Ureter (tissue), 1 donor: Measurements from ENCODE around the gene KIF2B. TPM values are rescaled to one million over a fixed set of nuclear protein-coding genes. Genes with fewer than 3 reads are reported as not detected.
"Not testable (repeated sequence)": the region's sequence is repeated elsewhere in the genome, so short reads cannot be mapped to it uniquely, and the experiment has no call there.

Source experiments
- DNase-seq: peaks from one replicate; pipeline ENCODE4 v3.0.0-alpha.2; 2020; ENCODE audit warnings: low spot score
- total RNA-seq: library from RNA; stranded (reverse); gene quantifications from one replicate; pipeline ENCODE4 v1.2.4, GENCODE V29; 2023
- donor health status: DM: yes; HTN: yes; CAD: no.

The KIF2B gene
- total RNA-seq, result not detected

- no peak for DNase-seq
These were observed at the start of gene KIF2B for GRCh38 chr17:53822764-53823163. TSS of gene KIF2B (plus strand) at chr17:53822927. CDS start at chr17:53823034, 107 bp downstream.

- no peak for DNase-seq
These were observed 42.4 kb upstream of the KIF2B start for GRCh38 chr17:53780320-53780719.

- no peak for DNase-seq
These were observed 31.2 kb upstream of the KIF2B start for GRCh38 chr17:53791551-53791950.

- no peak for DNase-seq
These were observed 30.3 kb upstream of the KIF2B start for GRCh38 chr17:53792451-53792850.

GRCh38 chr17:53792997-53793396 is 29.7 kb upstream of the KIF2B start:
- no peak for DNase-seq

GRCh38 chr17:53794875-53795274 is 27.9 kb upstream of the KIF2B start:
- DNase-seq, result no peak

- DNase-seq, result no peak
These were observed 26.1 kb upstream of the KIF2B start for GRCh38 chr17:53796642-53797041.

GRCh38 chr17:53797501-53797900 is 25.2 kb upstream of the KIF2B start:
- no peak for DNase-seq

GRCh38 chr17:53804437-53804836 is 18.3 kb upstream of the KIF2B start:
- DNase-seq, result no peak

GRCh38 chr17:53806473-53806872 is 16.3 kb upstream of the KIF2B start:
- DNase-seq, result no peak

- DNase-seq, result no peak
These were observed 15.4 kb upstream of the KIF2B start for GRCh38 chr17:53807286-53807685.

GRCh38 chr17:53818271-53818670 is 4.5 kb upstream of the KIF2B start:
- DNase-seq, result no peak

- DNase-seq, result no peak
These were observed 3.8 kb upstream of the KIF2B start for GRCh38 chr17:53818929-53819328.

- DNase-seq, result no peak
These were observed 2.8 kb upstream of the KIF2B start for GRCh38 chr17:53819956-53820355.

GRCh38 chr17:53823341-53824050 is 769 bp downstream of the KIF2B start:
- no peak for DNase-seq

- DNase-seq, result not testable (repeated sequence)
These were observed 12.0 kb downstream of the KIF2B start for GRCh38 chr17:53834771-53835170.

- DNase-seq, result no peak
These were observed 14.4 kb downstream of the KIF2B start for GRCh38 chr17:53837131-53837530.

- DNase-seq, result no peak
These were observed 21.9 kb downstream of the KIF2B start for GRCh38 chr17:53844491-53845107.

GRCh38 chr17:53871128-53871527 is 48.4 kb downstream of the KIF2B start:
- DNase-seq, result not testable (repeated sequence)
